H1 (cell line): ENCODE measurements around the gene UBP1. TPM values are rescaled to one million over a fixed set of nuclear protein-coding genes. Genes with fewer than 3 reads are reported as not detected.

Experiments used
- CTCF ChIA-PET: fragments of 300-600 bp; sonication (Branson Sonifier 250); formaldehyde crosslinking; loops from one replicate; lab custom pipeline; 2021; ENCODE audit not compliant: partially characterized antibody; lab: Charles Lee
- POLR2A ChIA-PET: fragments of 300-600 bp; sonication (Branson Sonifier 250); formaldehyde crosslinking; loops from one replicate; lab custom pipeline; 2021; ENCODE audit warnings: inconsistent platforms; ENCODE audit not compliant: partially characterized antibody; lab: Charles Lee
- DNase-seq, 2 experiments: peaks; one replicate each; pipeline versions ENCODE4 v3.0.0 to v3.0.0-alpha.2; 2010 to 2022; ENCODE audit warnings: low spot score in 2 of 2, low read depth in 1 of 2, mixed read lengths in 1 of 2
- FAIRE-seq: peaks from 2 replicates; lab custom pipeline; 2011; peaks lifted over from hg19 to GRCh38; lab: Jason Lieb, UNC
- H2AFZ ChIP-seq: 2 replicates; pipeline ENCODE4 v1.8.1; 2012; ENCODE audit warnings: low read length, inconsistent platforms
- H2AK5ac ChIP-seq: 2 replicates; pipeline ENCODE4 v1.6.1; 2013; ENCODE audit warnings: low read depth, low read length
- H2BK120ac ChIP-seq: replicated peaks from 2 replicates; pipeline ENCODE3; 2013; ENCODE audit warnings: low read depth, low read length, inconsistent platforms
- H2BK12ac ChIP-seq: 2 replicates; pipeline ENCODE4 v1.6.1; 2013; ENCODE audit warnings: low read depth, low read length
- H2BK15ac ChIP-seq: 2 replicates; pipeline ENCODE4 v1.6.1; 2013; ENCODE audit warnings: low read length
- H2BK20ac ChIP-seq: 2 replicates; pipeline ENCODE4 v1.6.1; 2013; ENCODE audit warnings: low read length
- H2BK5ac ChIP-seq: 2 replicates; pipeline ENCODE4 v1.6.1; 2013; ENCODE audit warnings: low read depth, low read length
- H3K14ac ChIP-seq: 2 replicates; pipeline ENCODE4 v1.6.1; 2013; ENCODE audit warnings: inconsistent platforms; ENCODE audit not compliant: insufficient read length
- H3K18ac ChIP-seq: 2 replicates; pipeline ENCODE4 v1.6.1; 2013; ENCODE audit warnings: low read length; ENCODE audit errors: extremely low read depth
- H3K23ac ChIP-seq: 2 replicates; pipeline ENCODE4 v1.6.1; 2013; ENCODE audit warnings: inconsistent platforms; ENCODE audit not compliant: insufficient read length
- H3K23me2 ChIP-seq: 2 replicates; pipeline ENCODE4 v1.6.1; 2013; ENCODE audit warnings: low read depth, low read length
- H3K27ac ChIP-seq: 2 replicates; pipeline ENCODE4 v1.6.1; 2011; ENCODE audit warnings: low read depth, low read length, inconsistent platforms
- H3K27me3 ChIP-seq, 4 experiments: replicated peaks in 1 of 4; 1 replicate in 1 of 4; 2 replicates in 3 of 4; pipeline versions ENCODE4 v1.6.1 to v1.8.1; 2011 to 2013; ENCODE audit warnings: low read length in 3 of 4, mild to moderate bottlenecking in 3 of 4, inconsistent platforms in 2 of 4, mixed read lengths in 2 of 4, moderate library complexity in 1 of 4; ENCODE audit not compliant: control insufficient read depth in 3 of 4, insufficient read depth in 3 of 4; ENCODE audit errors: extremely low read depth in 1 of 4
- H3K36me3 ChIP-seq, 4 experiments: 2 replicates each; pipeline versions ENCODE4 v1.6.1 to v1.8.1; 2011 to 2013; ENCODE audit warnings: mild to moderate bottlenecking in 4 of 4, low read length in 3 of 4, moderate library complexity in 2 of 4, control low read depth in 1 of 4, inconsistent platforms in 1 of 4; ENCODE audit not compliant: insufficient read depth in 4 of 4, control insufficient read depth in 2 of 4
- H3K4ac ChIP-seq: replicated peaks from 2 replicates; pipeline ENCODE3; 2013; ENCODE audit warnings: low read length, low read depth, mixed read lengths, inconsistent platforms; ENCODE audit not compliant: insufficient read length
- H3K4me1 ChIP-seq, 4 experiments: replicated peaks in 1 of 4; 1 replicate in 1 of 4; 2 replicates in 3 of 4; pipeline versions ENCODE4 v1.6.1 to v1.8.1; 2011 to 2013; ENCODE audit warnings: low read length in 3 of 4, inconsistent platforms in 2 of 4, mixed read lengths in 1 of 4; ENCODE audit not compliant: insufficient read depth in 4 of 4, control insufficient read depth in 3 of 4
- H3K4me2 ChIP-seq, 2 experiments: 2 replicates each; pipeline versions ENCODE4 v1.6.1 to v1.8.1; 2011 to 2013; ENCODE audit warnings: low read depth in 2 of 2, low read length in 2 of 2, control low read depth in 1 of 2, inconsistent platforms in 1 of 2, mild to moderate bottlenecking in 1 of 2; ENCODE audit not compliant: insufficient read depth in 1 of 2
- H3K4me3 ChIP-seq, 4 experiments: fragments of 200-600, 300-600 bp in 1 of 4; sonication (generic), shearing (Covaris generic), sonication (Bioruptor Twin) in 1 of 4; 2 replicates each; pipeline versions ENCODE4 v1.5.1 to v1.8.1; 2011 to 2016; ENCODE audit warnings: low read length in 4 of 4, low read depth in 3 of 4, control low read depth in 2 of 4, inconsistent platforms in 2 of 4, mild to moderate bottlenecking in 2 of 4, mixed read lengths in 1 of 4, moderate library complexity in 1 of 4; ENCODE audit not compliant: insufficient read depth in 2 of 4; ENCODE audit errors: extremely low read depth in 1 of 4
- H3K56ac ChIP-seq: replicated peaks from 2 replicates; pipeline ENCODE3; 2013; ENCODE audit warnings: low read depth, mild to moderate bottlenecking, mixed read lengths, low read length, inconsistent platforms; ENCODE audit not compliant: insufficient read length
- H3K79me1 ChIP-seq: 2 replicates; pipeline ENCODE4 v1.6.1; 2013; ENCODE audit warnings: low read depth, low read length, control low read depth
- H3K79me2 ChIP-seq, 2 experiments: 2 replicates each; pipeline versions ENCODE4 v1.6.1 to v1.8.1; 2012 to 2013; ENCODE audit warnings: low read length in 2 of 2, mild to moderate bottlenecking in 2 of 2, inconsistent platforms in 1 of 2; ENCODE audit not compliant: insufficient read depth in 2 of 2, control insufficient read depth in 1 of 2
- H3K9ac ChIP-seq, 4 experiments: replicated peaks in 1 of 4; 1 replicate in 1 of 4; 2 replicates in 3 of 4; pipeline versions ENCODE4 v1.6.1 to v1.8.1; 2011 to 2013; ENCODE audit warnings: low read depth in 3 of 4, low read length in 3 of 4, control low read depth in 2 of 4, mild to moderate bottlenecking in 2 of 4, moderate library complexity in 2 of 4, inconsistent platforms in 1 of 4; ENCODE audit errors: extremely low read depth in 1 of 4
- H3K9me3 ChIP-seq, 2 experiments: 2 replicates each; pipeline versions ENCODE4 v1.6.1 to v1.8.1; 2012 to 2013; ENCODE audit warnings: mild to moderate bottlenecking in 2 of 2, moderate library complexity in 2 of 2, control low read depth in 1 of 2, inconsistent platforms in 1 of 2, low read depth in 1 of 2, low read length in 1 of 2, mixed read lengths in 1 of 2; ENCODE audit not compliant: insufficient read depth in 2 of 2
- H4K20me1 ChIP-seq, 2 experiments: replicated peaks in 1 of 2; 2 replicates each; pipeline versions ENCODE3 to v1.8.1; 2011 to 2013; ENCODE audit warnings: inconsistent platforms in 2 of 2, low read length in 2 of 2, mild to moderate bottlenecking in 1 of 2; ENCODE audit not compliant: insufficient read depth in 2 of 2, control insufficient read depth in 1 of 2
- H4K5ac ChIP-seq: 2 replicates; pipeline ENCODE4 v1.6.1; 2013; ENCODE audit warnings: low read length, low read depth, mixed read lengths, inconsistent platforms; ENCODE audit not compliant: insufficient read length
- H4K8ac ChIP-seq: 2 replicates; pipeline ENCODE4 v1.8.0; 2013; ENCODE audit warnings: mild to moderate bottlenecking, moderate library complexity, low read length, inconsistent platforms; ENCODE audit not compliant: insufficient read depth; ENCODE audit errors: extremely low read depth
- H4K91ac ChIP-seq: replicated peaks from 2 replicates; pipeline ENCODE3; 2013; ENCODE audit warnings: low read length, mixed read lengths, inconsistent platforms; ENCODE audit not compliant: insufficient read length
- ATF3 ChIP-seq: IDR thresholded peaks from 2 replicates; pipeline ENCODE4 v1.6.1; 2011; ENCODE audit warnings: low read depth, mild to moderate bottlenecking, low read length; ENCODE audit not compliant: insufficient read depth
- BRCA1 ChIP-seq: IDR thresholded peaks from 2 replicates; pipeline ENCODE4 v1.6.1; 2012; ENCODE audit warnings: low read depth, low read length, improper control_type of control experiment
- CBX8 ChIP-seq: fragments of 300-800, 300-1000 bp; sonication (generic); IDR thresholded peaks from 2 replicates; pipeline ENCODE4 v1.7.1; 2016; ENCODE audit warnings: low read depth, low read length, borderline replicate concordance
- GTF2F1 ChIP-seq: IDR thresholded peaks from 2 replicates; pipeline ENCODE4 v1.6.1; 2012; ENCODE audit warnings: low read depth, low read length, improper control_type of control experiment, borderline replicate concordance
- NANOG ChIP-seq: IDR thresholded peaks from 2 replicates; pipeline ENCODE4 v1.6.1; 2011; ENCODE audit warnings: low read length, low read depth, mild to moderate bottlenecking, inconsistent platforms; ENCODE audit not compliant: insufficient read depth, poor library complexity, severe bottlenecking
- NRF1 ChIP-seq: IDR thresholded peaks from 2 replicates; pipeline ENCODE4 v1.6.1; 2011; ENCODE audit warnings: mild to moderate bottlenecking, low read depth, low read length, improper control_type of control experiment
- POLR2A ChIP-seq, 2 experiments: IDR thresholded peaks; 1 replicate in 1 of 2; 2 replicates in 1 of 2; pipeline ENCODE4 v1.6.1; 2011; ENCODE audit warnings: low read depth in 2 of 2, low read length in 2 of 2, mild to moderate bottlenecking in 2 of 2; ENCODE audit errors: control extremely low read depth in 1 of 2
- POLR2AphosphoS5 ChIP-seq: IDR thresholded peaks from 2 replicates; pipeline ENCODE4 v1.6.1; 2011; ENCODE audit warnings: low read depth, low read length
- RXRA ChIP-seq: IDR thresholded peaks from 2 replicates; pipeline ENCODE4 v1.6.1; 2011; ENCODE audit warnings: low read depth, mild to moderate bottlenecking, low read length, moderate library complexity; ENCODE audit not compliant: insufficient read depth
- SAP30 ChIP-seq: fragments of 300-600 bp; sonication (generic); IDR thresholded peaks from 2 replicates; pipeline ENCODE4 v1.7.1; 2012; ENCODE audit warnings: low read length, moderate library complexity, mild to moderate bottlenecking, inconsistent platforms; ENCODE audit not compliant: insufficient read depth, insufficient replicate concordance
- SP1 ChIP-seq: IDR thresholded peaks from 2 replicates; pipeline ENCODE4 v1.6.1; 2011; ENCODE audit warnings: low read depth, low read length
- SP4 ChIP-seq: IDR thresholded peaks from 2 replicates; pipeline ENCODE4 v1.6.1; 2012; ENCODE audit warnings: low read length, inconsistent platforms
- ZNF274 ChIP-seq: IDR thresholded peaks from 2 replicates; pipeline ENCODE4 v1.7.0; 2012; ENCODE audit warnings: low read length, borderline replicate concordance; ENCODE audit errors: extremely low read depth
- WGBS, 2 experiments: shearing (Covaris generic) in 1 of 2; methylation state at CpG; one replicate each; pipeline versions ENCODE4 v1.1.6 to v1.1.7; 2013 to 2015; ENCODE audit warnings: low lambda C conversion rate in 2 of 2, mixed read lengths in 2 of 2, inconsistent platforms in 1 of 2, low coverage in 1 of 2, missing lambda C conversion rate in 1 of 2; ENCODE audit not compliant: insufficient replicate concordance in 2 of 2, insufficient coverage in 1 of 2, insufficient read length in 1 of 2; ENCODE audit errors: extremely low coverage in 1 of 2, missing lambda C conversion rate in 1 of 2; 5-methylcytosine and 5-hydroxymethylcytosine counted together
- polyA plus RNA-seq, 7 experiments: library from polyadenylated mRNA; depleted of rRNA in 3 of 7; stranded (reverse) in 5 of 7; unstranded in 2 of 7; fragments of >200 nt in 5 of 7; fragments of 200-250 nt in 2 of 7; gene quantifications; 1 replicate in 5 of 7; 2 replicates in 1 of 7; 4 replicates in 1 of 7; pipeline versions ENCODE4 v1.2.1 to v1.2.3, GENCODE V29; 2011 to 2013; ENCODE audit warnings: missing spikeins in 2 of 7, mixed read lengths in 2 of 7
- total RNA-seq: library from RNA; stranded (reverse); fragmentation: NEBNext Ultra II Directional; extraction: Animal tissue kit (Norgen Biotek cat#: 25700); gene quantifications from 2 replicates; pipeline ENCODE4 v1.2.1, GENCODE V29; 2021

UBP1 gene
- total and polyA plus RNA-seq, 2 of the 8 experiments (the other 6 are each of a cell fraction or from before 2014, with no cell fraction given), result 47.3 to 71.9 TPM

GRCh38 chr3:33438284-33438668, 1.9 kb downstream of the UBP1 start:
- Histone ChIP-seq H2AK5ac (no peak overlapping the region), H3K36me3 (no peaks in the 10 kb centered on the region), H3K9me3 (no peaks in the 10 kb centered on the region), H3K18ac (no peak overlapping the region), H4K8ac (no peak overlapping the region), H3K4me2 (peak overlapping the region; percentile 86 to 92), H3K9ac (peak overlapping the region in 1 of 4 experiments; percentile 3; a peak in 1 of 7 replicates), H4K20me1 (peaks cover 10 to 18% of the 10 kb centered on the region in 2 experiments), H3K14ac (peak overlapping the region; percentile 5), H3K79me2 (peaks cover 29 to 65% of the 10 kb centered on the region in 2 experiments), H3K56ac (no peak overlapping the region), H2BK5ac (no peak overlapping the region), H2AFZ (no peak overlapping the region), H3K79me1 (peaks cover 5% of the 10 kb centered on the region), H2BK12ac (no peak overlapping the region), H3K27ac (no peak overlapping the region), H3K4me1 (peaks cover 0 to 6% (median 2%) of the 10 kb centered on the region in 4 experiments; a peak in 4 of 7 replicates), H4K91ac (no peak overlapping the region), H2BK20ac (no peak overlapping the region), H2BK15ac (no peak overlapping the region), H3K23me2 (peaks cover 10% of the 10 kb centered on the region), H3K4me3 (peak overlapping the region; percentile 82 to 94 (median 88)), H3K4ac (no peak overlapping the region), H3K23ac (no peak overlapping the region), H4K5ac (no peak overlapping the region), H2BK120ac (no peak overlapping the region), H3K27me3 (no peaks in the 10 kb centered on the region)
- ChIA-PET CTCF (interaction anchor here (1.0 to 1.4 kb wide), 4 partner anchors 16 to 355 kb away, joined by 3 read pairs; no protein-coding TSS in a partner anchor), POLR2A (interaction anchor here (1.1 to 6.1 kb wide), 6 partner anchors 8 to 355 kb away, joined by 3 to 82 read pairs (median 3); no protein-coding TSS in a partner anchor)
- FAIRE-seq (no peak), DNase-seq (no peak)
- 14% methylated on average over 4 of the region's 4 CpGs; no CpG with 5 or more reads in 1 of the 2 experiments for WGBS, 2 experiments
- TF ChIP-seq GTF2F1 (no peak), CBX8 (no peak), SAP30 (no peak), BRCA1 (no peak), ATF3 (no peak), RXRA (no peak), ZNF274 (no peak), NRF1 (no peak), NANOG (no peak), SP4 (no peak), POLR2A (IDR thresholded peaks at IDR 0.05; ENCODE audit: control extremely low read depth in 1 of 2, low read depth in 2 of 2, low read length in 2 of 2) (no peak), SP1 (no peak), POLR2AphosphoS5 (no peak)
